ENCODE measurements around the gene GYPC.
"Not testable (repeated sequence)": the region's sequence is repeated elsewhere in the genome, so short reads cannot be mapped to it uniquely, and the experiment has no call there.

GRCh38 chr2:126647714-126648344, 8.1 kb upstream of the GYPC start:
- not testable (repeated sequence) for TF ChIP-seq EZH2 (IDR thresholded peaks at IDR 0.05; ENCODE audit: borderline replicate concordance, low read length); CTCF (IDR thresholded peaks at IDR 0.05; ENCODE audit: low read length)
